ENCODE measurements around the gene PCDHA1. TPM values are rescaled to one million over a fixed set of nuclear protein-coding genes. Genes with fewer than 3 reads are reported as not detected.
A peak's percentile ranks its signal among the peaks of the same experiment; 100 is the strongest.

Gene PCDHA1
- total RNA-seq, 2 donors from 2014 or later, result not detected

- no peaks in the 10 kb centered on the region for H3K36me3 ChIP-seq
- no peak overlapping the region for H3K27ac ChIP-seq
- DNase-seq (ENCODE audit: low spot score), result no peak
- H3K4me3 ChIP-seq, result no peak overlapping the region
- peaks cover 0 to 19% of the 10 kb centered on the region in 2 donors for H3K4me1 ChIP-seq
- no peaks in the 10 kb centered on the region for H3K9me3 ChIP-seq
- no peak for TF ChIP-seq CTCF (IDR thresholded peaks at IDR 0.05)
- H3K27me3 ChIP-seq, result no peaks in the 10 kb centered on the region
These were observed 137.7 kb downstream of the PCDHA1 start for GRCh38 chr5:140923601-140924000.

GRCh38 chr5:140925806-140926442, 140.0 kb downstream of the PCDHA1 start, which contains the start of gene PCDHAC1:
PCDHAC1 (plus strand) TSS chr5:140926299; CDS start chr5:140926893, 594 bp downstream.
- peak within 1 kb of the TSS; percentile 34 to 53 for H3K4me3 ChIP-seq
- H3K36me3 ChIP-seq, result no peaks in the 10 kb centered on the region
- peaks cover 0 to 19% of the 10 kb centered on the region in 2 donors for H3K4me1 ChIP-seq
- no peaks in the 10 kb centered on the region for H3K9me3 ChIP-seq
- H3K27me3 ChIP-seq, result no peaks in the 10 kb centered on the region
- DNase-seq (ENCODE audit: low spot score), result no peak
- no peak within 1 kb of the TSS for H3K27ac ChIP-seq
- no peak for TF ChIP-seq CTCF (IDR thresholded peaks at IDR 0.05)

- Histone ChIP-seq H3K36me3 (no peaks in the 10 kb centered on the region), H3K9me3 (no peaks in the 10 kb centered on the region), H3K4me3 (peak overlapping the region; percentile 34 to 53), H3K4me1 (peaks cover 0 to 19% of the 10 kb centered on the region in 2 donors), H3K27ac (no peak overlapping the region), H3K27me3 (no peaks in the 10 kb centered on the region)
- TF ChIP-seq CTCF (IDR thresholded peaks at IDR 0.05), result peak; percentile 57 to 80
- DNase-seq (ENCODE audit: low spot score), result peak; percentile 70
These were observed 140.7 kb downstream of the PCDHA1 start for GRCh38 chr5:140926443-140927227.

- no peak for DNase-seq (ENCODE audit: low spot score)
- Histone ChIP-seq H3K27ac (no peak overlapping the region), H3K36me3 (no peaks in the 10 kb centered on the region), H3K27me3 (no peaks in the 10 kb centered on the region), H3K4me1 (peaks cover 0 to 19% of the 10 kb centered on the region in 2 donors), H3K9me3 (no peaks in the 10 kb centered on the region), H3K4me3 (peak overlapping the region; percentile 34 to 53)
- no peak for TF ChIP-seq CTCF (IDR thresholded peaks at IDR 0.05)
These were observed 141.3 kb downstream of the PCDHA1 start for GRCh38 chr5:140927228-140927573.

- Histone ChIP-seq H3K27me3 (no peaks in the 10 kb centered on the region), H3K4me3 (no peak overlapping the region), H3K4me1 (no peaks in the 10 kb centered on the region), H3K27ac (no peak overlapping the region), H3K9me3 (no peaks in the 10 kb centered on the region), H3K36me3 (no peaks in the 10 kb centered on the region)
- no peak for DNase-seq (ENCODE audit: low spot score)
- TF ChIP-seq CTCF (IDR thresholded peaks at IDR 0.05), result no peak
These were observed 149.1 kb downstream of the PCDHA1 start for GRCh38 chr5:140934964-140935606.
